K562 (cell line): ENCODE data around the gene AACS. TPM values are rescaled to one million over a fixed set of nuclear protein-coding genes. Genes with fewer than 3 reads are reported as not detected.

Experiments
- ATAC-seq: fragments of 200-7000 bp; cut with Tn5 transposase; 3 replicates; pipeline ENCODE4 v1.9.1; 2020; ENCODE audit warnings: moderate library complexity
- BruUV-seq: library from RNA; stranded (reverse); fragments of 400-500 nt; replicated peaks from 2 replicates; lab custom pipeline; 2021; lab: Mats Ljungman, UMichigan
- CTCF ChIA-PET: fragments of 300-600 bp; formaldehyde crosslinking; extraction: SDS; loops from one replicate; lab custom pipeline; 2021; ENCODE audit warnings: low intra/inter-chr PET ratio; lab: Yijun Ruan, JAX
- POLR2A ChIA-PET: fragments of 300-600, 350-650 bp; sonication (Branson Sonifier 250); formaldehyde crosslinking; extraction: SDS; loops from one replicate; lab custom pipeline; 2021; ENCODE audit warnings: antibody characterized with exemption, inconsistent platforms; lab: Yijun Ruan, JAX
- DNase-seq, 4 experiments: peaks; one replicate each; pipeline versions ENCODE4 v3.0.0 to v3.0.0-alpha.2; 2011 to 2018; ENCODE audit warnings: low spot score in 3 of 4, mixed read lengths in 3 of 4; ENCODE audit errors: extremely low read depth in 1 of 4
- FAIRE-seq: peaks from 2 replicates; lab custom pipeline; 2011; peaks lifted over from hg19 to GRCh38; lab: Jason Lieb, UNC
- H2AFZ ChIP-seq: 2 replicates; pipeline ENCODE4 v1.6.0; 2011; ENCODE audit warnings: low read depth, low read length, control low read depth, inconsistent platforms
- H3K27ac ChIP-seq: fragments of 200-600 bp; 3 replicates; pipeline ENCODE4 v1.8.0; 2011; ENCODE audit warnings: low read depth, mild to moderate bottlenecking, control low read depth, inconsistent platforms, low read length, moderate library complexity, mixed read lengths; ENCODE audit errors: extremely low read depth
- H3K27me3 ChIP-seq, 2 experiments: fragments of 300-600 bp in 1 of 2; 2 replicates in 1 of 2; 3 replicates in 1 of 2; pipeline versions ENCODE4 v1.6.0 to v1.8.0; 2011; ENCODE audit warnings: inconsistent platforms in 2 of 2, low read length in 2 of 2, mild to moderate bottlenecking in 1 of 2, mixed read lengths in 1 of 2, moderate library complexity in 1 of 2; ENCODE audit not compliant: control insufficient read depth in 2 of 2, insufficient read depth in 2 of 2
- H3K36me3 ChIP-seq: fragments of 300-600 bp; 3 replicates; pipeline ENCODE4 v1.8.0; 2011; ENCODE audit warnings: mild to moderate bottlenecking, low read length, inconsistent platforms; ENCODE audit not compliant: control insufficient read depth, insufficient read depth
- H3K4me1 ChIP-seq, 2 experiments: fragments of 200-600 bp in 1 of 2; replicated peaks in 1 of 2; 2 replicates in 1 of 2; 3 replicates in 1 of 2; pipeline versions ENCODE4 v1.5.1 to v1.8.0; 2011; ENCODE audit warnings: inconsistent platforms in 2 of 2, low read length in 2 of 2, mild to moderate bottlenecking in 1 of 2, mixed read lengths in 1 of 2, moderate library complexity in 1 of 2; ENCODE audit not compliant: control insufficient read depth in 2 of 2, insufficient read depth in 2 of 2
- H3K4me2 ChIP-seq: 2 replicates; pipeline ENCODE4 v1.6.1; 2011; ENCODE audit warnings: low read length, control low read depth, inconsistent platforms, mixed read lengths; ENCODE audit not compliant: insufficient read depth
- H3K4me3 ChIP-seq: fragments of 200-600 bp; sonication (generic), shearing (Covaris generic); 2 replicates; pipeline ENCODE4 v1.5.1; 2016; ENCODE audit warnings: control low read depth, inconsistent platforms
- H3K79me2 ChIP-seq: fragments of 200-600 bp; 3 replicates; pipeline ENCODE4 v1.8.0; 2011; ENCODE audit warnings: low read length, inconsistent platforms; ENCODE audit not compliant: control insufficient read depth, insufficient read depth
- H3K9ac ChIP-seq, 2 experiments: 2 replicates each; pipeline versions ENCODE4 v1.6.0 to v1.6.1; 2011; ENCODE audit warnings: low read depth in 2 of 2, low read length in 2 of 2, control low read depth in 1 of 2, inconsistent platforms in 1 of 2, mild to moderate bottlenecking in 1 of 2, mixed read lengths in 1 of 2; ENCODE audit not compliant: insufficient read depth in 1 of 2
- H3K9me1 ChIP-seq: one replicate; pipeline ENCODE4 v1.6.0; 2011; ENCODE audit warnings: inconsistent platforms, mild to moderate bottlenecking, low read length, moderate library complexity; ENCODE audit not compliant: control insufficient read depth, insufficient read depth
- H3K9me3 ChIP-seq: replicated peaks from 2 replicates; pipeline ENCODE4 v1.5.1; 2011; ENCODE audit warnings: low read depth, low read length, inconsistent platforms; ENCODE audit not compliant: control insufficient read depth, insufficient read depth
- H4K20me1 ChIP-seq: replicated peaks from 2 replicates; pipeline ENCODE4 v1.6.1; 2011; ENCODE audit warnings: low read length, inconsistent platforms, mixed read lengths; ENCODE audit not compliant: control insufficient read depth, insufficient read depth
- ETS2 ChIP-seq: IDR thresholded peaks from 2 replicates; pipeline ENCODE4 v1.6.1; 2016; ENCODE audit warnings: borderline replicate concordance, missing genetic modification characterization, mild to moderate bottlenecking, moderate library complexity, missing compliant biosample characterization; ENCODE audit not compliant: poor library complexity, severe bottlenecking
- FIP1L1 ChIP-seq: fragments of 200-400 bp; formaldehyde crosslinking; IDR thresholded peaks from 2 replicates; pipeline ENCODE4 v1.6.1; 2018; ENCODE audit warnings: mild to moderate bottlenecking, low read depth, low read length; ENCODE audit not compliant: poor library complexity, severe bottlenecking
- JUND ChIP-seq, 2 experiments: IDR thresholded peaks; 2 replicates in 1 of 2; 3 replicates in 1 of 2; pipeline ENCODE4 v1.6.1; 2011; ENCODE audit warnings: borderline replicate concordance in 2 of 2, low read depth in 2 of 2, low read length in 2 of 2, improper control_type of control experiment in 1 of 2, missing biosample characterization in 1 of 2, missing genetic modification characterization in 1 of 2, missing genetic modification reagents in 1 of 2
- SMARCE1 ChIP-seq: fragments of 450-650 bp; IDR thresholded peaks from 2 replicates; pipeline ENCODE4 v1.7.1; 2016; ENCODE audit warnings: mild to moderate bottlenecking
- ZFP36 ChIP-seq: fragments of 150-350 bp; IDR thresholded peaks from 2 replicates; pipeline ENCODE4 v1.6.1; 2018; ENCODE audit warnings: low read length, low read depth; ENCODE audit not compliant: partially characterized antibody
- ZMIZ1 ChIP-seq, 2 experiments: fragments of 150-350 bp in 1 of 2; IDR thresholded peaks; 2 replicates each; pipeline ENCODE4 v1.6.1; 2012 to 2016; ENCODE audit warnings: low read depth in 2 of 2, low read length in 2 of 2, mild to moderate bottlenecking in 1 of 2, moderate library complexity in 1 of 2
- WGBS: fragments of 100-300 bp; shearing (Covaris generic); methylation state at CpG from one replicate; pipeline ENCODE4 v1.1.6; 2016; ENCODE audit warnings: low coverage, mixed read lengths; ENCODE audit not compliant: insufficient coverage; ENCODE audit errors: missing lambda C conversion rate; 5-methylcytosine and 5-hydroxymethylcytosine counted together
- in situ Hi-C: fragments of 300-500 bp; cut with MboI; formaldehyde crosslinking; loops from 4 replicates; pipeline ENCODE4 v1.15.0; 2018; ENCODE audit warnings: inconsistent platforms, mixed read lengths
- intact Hi-C: fragments of 100-400 bp; cut with micrococcal nuclease; formaldehyde crosslinking; loops from 2 replicates; pipeline ENCODE4 v1.14.2; 2022
- polyA plus RNA-seq, 8 experiments: library from polyadenylated mRNA; depleted of rRNA in 4 of 8; stranded (reverse) in 5 of 8; unstranded in 3 of 8; fragments of >200 nt; fragmentation: Nextera tagmentation in 2 of 8; fragmentation: Illumina TruSeq in 1 of 8; extraction: Ambion mirVana in 2 of 8; extraction: Trizol in 1 of 8; gene quantifications; 2 replicates each; pipeline versions ENCODE4 v1.2.1 to v1.2.3, GENCODE V29; 2011 to 2014; ENCODE audit warnings: inconsistent platforms in 1 of 8, missing spikeins in 1 of 8
- total RNA-seq, 7 experiments: library from RNA; depleted of rRNA in 6 of 7; stranded (reverse); fragments of >200 nt in 6 of 7; fragmentation: Illumina TruSeq in 2 of 7; extraction: Trizol in 2 of 7; gene quantifications; 2 replicates each; pipeline versions ENCODE4 v1.2.1 to v1.2.3, GENCODE V29; 2011 to 2021; ENCODE audit warnings: low replicate concordance in 1 of 7
- TF ChIP-seq, protein P1 (sequence below): sonication (generic); formaldehyde crosslinking; IDR thresholded peaks from 2 replicates; pipeline ENCODE4 v1.8.0; 2022; ENCODE audit warnings: mild to moderate bottlenecking, missing genetic modification reagents
- TF ChIP-seq, protein P2 (sequence below): fragments of 250-450 bp; sonication (Bioruptor Pico); IDR thresholded peaks from 2 replicates; pipeline ENCODE4 v1.4.0; 2020

Gene AACS
- total and polyA plus RNA-seq, 9 of the 15 experiments (the other 6 are each of a cell fraction or from before 2014, with no cell fraction given), result 2.4 to 13.0 (median 6.0) TPM

GRCh38 chr12:125015680-125016310 is 49.4 kb upstream of the AACS start (continued):
- no peak for TF ChIP-seq ETS2 (tag)
- no peak for TF ChIP-seq ZMIZ1 (IDR thresholded peaks at IDR 0.05; ENCODE audit: low read depth in 2 of 2, low read length in 2 of 2)
- TF ChIP-seq, protein P1, sequence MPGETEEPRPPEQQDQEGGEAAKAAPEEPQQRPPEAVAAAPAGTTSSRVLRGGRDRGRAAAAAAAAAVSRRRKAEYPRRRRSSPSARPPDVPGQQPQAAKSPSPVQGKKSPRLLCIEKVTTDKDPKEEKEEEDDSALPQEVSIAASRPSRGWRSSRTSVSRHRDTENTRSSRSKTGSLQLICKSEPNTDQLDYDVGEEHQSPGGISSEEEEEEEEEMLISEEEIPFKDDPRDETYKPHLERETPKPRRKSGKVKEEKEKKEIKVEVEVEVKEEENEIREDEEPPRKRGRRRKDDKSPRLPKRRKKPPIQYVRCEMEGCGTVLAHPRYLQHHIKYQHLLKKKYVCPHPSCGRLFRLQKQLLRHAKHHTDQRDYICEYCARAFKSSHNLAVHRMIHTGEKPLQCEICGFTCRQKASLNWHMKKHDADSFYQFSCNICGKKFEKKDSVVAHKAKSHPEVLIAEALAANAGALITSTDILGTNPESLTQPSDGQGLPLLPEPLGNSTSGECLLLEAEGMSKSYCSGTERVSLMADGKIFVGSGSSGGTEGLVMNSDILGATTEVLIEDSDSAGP, result no peak

DNA sequence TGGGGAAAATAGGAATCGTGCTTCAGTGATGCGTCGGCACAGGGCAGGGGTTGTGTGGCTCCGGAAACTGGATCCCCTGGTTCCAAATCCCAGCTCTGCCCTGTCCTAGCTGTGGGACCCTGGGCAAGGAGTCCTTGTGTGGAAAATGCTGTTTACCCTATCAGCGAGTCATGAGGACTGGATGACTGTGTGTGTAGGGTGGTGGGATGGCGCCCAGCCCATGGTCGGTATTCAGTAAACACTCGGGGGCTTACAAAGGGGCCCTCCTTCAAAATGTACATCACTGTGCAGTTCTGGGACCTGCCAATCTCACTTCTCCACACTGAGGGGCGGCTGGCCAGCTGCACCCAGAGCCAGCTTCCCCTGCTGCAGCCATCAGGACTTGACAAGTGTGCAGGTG is 47.4 kb upstream of the AACS start:
- H4K20me1 ChIP-seq, result no peaks in the 10 kb centered on the region
- no peak for ATAC-seq
- H2AFZ ChIP-seq, result no peak overlapping the region
- intact Hi-C loops, result no loop called here
- H3K4me1 ChIP-seq, result no peaks in the 10 kb centered on the region
- H3K9me1 ChIP-seq, result peaks cover 3% of the 10 kb centered on the region
- DNase-seq, result no peak
- no peaks in the 10 kb centered on the region for H3K79me2 ChIP-seq
- POLR2A ChIA-PET, result no interaction called here
- H3K36me3 ChIP-seq, result peaks cover 62% of the 10 kb centered on the region; the same call in 2 of the 3 replicates
- H3K9ac ChIP-seq, result no peak overlapping the region
- H3K9me3 ChIP-seq, result no peaks in the 10 kb centered on the region
- 92% methylated on average over 9 of the region's 9 CpGs for WGBS
- H3K27ac ChIP-seq, result no peak overlapping the region
- H3K27me3 ChIP-seq, result no peaks in the 10 kb centered on the region
- no peak for FAIRE-seq
- H3K4me2 ChIP-seq, result no peak overlapping the region
- in situ Hi-C loops, result no loop called here
- CTCF ChIA-PET, result no interaction called here
- no TSS peak for BruUV-seq
- TF ChIP-seq ZFP36 (no peak), FIP1L1 (no peak), JUND (IDR thresholded peaks at IDR 0.05; ENCODE audit: borderline replicate concordance, low read depth, low read length) (no peak), JUND (tag; IDR thresholded peaks at IDR 0.05; ENCODE audit: borderline replicate concordance, low read depth, low read length) (no peak), SMARCE1 (no peak)
- TF ChIP-seq, protein P2, sequence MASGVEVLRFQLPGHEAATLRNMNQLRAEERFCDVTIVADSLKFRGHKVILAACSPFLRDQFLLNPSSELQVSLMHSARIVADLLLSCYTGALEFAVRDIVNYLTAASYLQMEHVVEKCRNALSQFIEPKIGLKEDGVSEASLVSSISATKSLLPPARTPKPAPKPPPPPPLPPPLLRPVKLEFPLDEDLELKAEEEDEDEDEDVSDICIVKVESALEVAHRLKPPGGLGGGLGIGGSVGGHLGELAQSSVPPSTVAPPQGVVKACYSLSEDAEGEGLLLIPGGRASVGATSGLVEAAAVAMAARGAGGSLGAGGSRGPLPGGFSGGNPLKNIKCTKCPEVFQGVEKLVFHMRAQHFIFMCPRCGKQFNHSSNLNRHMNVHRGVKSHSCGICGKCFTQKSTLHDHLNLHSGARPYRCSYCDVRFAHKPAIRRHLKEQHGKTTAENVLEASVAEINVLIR (CRISPR knock-in tag), result no peak
- H3K4me3 ChIP-seq, result no peak overlapping the region
